ENCODE results near the gene ACTN4. TPM values are rescaled to one million over a fixed set of nuclear protein-coding genes. Genes with fewer than 3 reads are reported as not detected.

Gene ACTN4
- total RNA-seq, 4 donors from 2014 or later, result 259 to 844 (median 429) TPM

DNA sequence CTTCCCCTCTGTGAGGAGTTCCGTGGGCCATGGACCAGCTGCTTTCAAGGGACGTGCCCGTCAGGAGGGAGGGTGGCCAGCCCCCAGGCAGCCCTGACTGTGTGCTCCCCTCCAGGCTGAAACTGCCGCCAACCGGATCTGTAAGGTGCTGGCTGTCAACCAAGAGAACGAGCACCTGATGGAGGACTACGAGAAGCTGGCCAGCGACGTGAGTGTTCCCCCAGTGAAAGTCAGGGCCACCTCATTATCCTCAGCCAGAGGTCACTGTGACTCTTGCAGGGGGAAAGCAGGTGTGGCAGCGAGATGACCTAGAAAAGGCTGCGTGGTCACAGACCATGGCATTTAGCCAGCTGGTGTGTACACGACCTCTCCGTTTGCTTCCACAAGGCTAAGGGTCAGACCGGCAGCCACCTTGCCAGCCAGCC lies 66.9 kb downstream of the ACTN4 start:
- H3K36me3 ChIP-seq, result no peaks in the 10 kb centered on the region
- TF ChIP-seq, protein P1, sequence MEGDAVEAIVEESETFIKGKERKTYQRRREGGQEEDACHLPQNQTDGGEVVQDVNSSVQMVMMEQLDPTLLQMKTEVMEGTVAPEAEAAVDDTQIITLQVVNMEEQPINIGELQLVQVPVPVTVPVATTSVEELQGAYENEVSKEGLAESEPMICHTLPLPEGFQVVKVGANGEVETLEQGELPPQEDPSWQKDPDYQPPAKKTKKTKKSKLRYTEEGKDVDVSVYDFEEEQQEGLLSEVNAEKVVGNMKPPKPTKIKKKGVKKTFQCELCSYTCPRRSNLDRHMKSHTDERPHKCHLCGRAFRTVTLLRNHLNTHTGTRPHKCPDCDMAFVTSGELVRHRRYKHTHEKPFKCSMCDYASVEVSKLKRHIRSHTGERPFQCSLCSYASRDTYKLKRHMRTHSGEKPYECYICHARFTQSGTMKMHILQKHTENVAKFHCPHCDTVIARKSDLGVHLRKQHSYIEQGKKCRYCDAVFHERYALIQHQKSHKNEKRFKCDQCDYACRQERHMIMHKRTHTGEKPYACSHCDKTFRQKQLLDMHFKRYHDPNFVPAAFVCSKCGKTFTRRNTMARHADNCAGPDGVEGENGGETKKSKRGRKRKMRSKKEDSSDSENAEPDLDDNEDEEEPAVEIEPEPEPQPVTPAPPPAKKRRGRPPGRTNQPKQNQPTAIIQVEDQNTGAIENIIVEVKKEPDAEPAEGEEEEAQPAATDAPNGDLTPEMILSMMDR (IDR thresholded peaks at IDR 0.05), result no peak
- TF ChIP-seq POLR2A (IDR thresholded peaks at IDR 0.05), result no peak
- H3K27ac ChIP-seq, result peak overlapping the region; percentile 71 to 78

DNA sequence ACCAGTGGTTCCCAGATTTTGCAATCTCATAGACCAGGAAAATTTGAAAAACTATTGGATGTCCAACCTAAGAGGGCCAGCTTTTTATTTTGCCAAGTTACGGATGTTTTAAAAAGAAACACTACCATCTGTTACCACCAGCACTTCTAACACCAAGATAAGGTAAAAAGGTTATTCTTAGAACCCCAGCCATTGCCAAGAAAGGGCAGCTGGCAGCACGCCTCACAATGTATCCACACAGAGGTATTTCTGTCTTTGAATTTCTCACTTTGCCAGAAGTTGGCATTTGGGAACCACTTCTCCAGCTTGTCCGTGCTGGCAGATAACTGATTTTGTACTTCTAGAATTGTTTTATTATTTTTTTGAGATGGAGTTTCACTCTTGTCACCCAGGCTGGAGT lies 68.1 kb downstream of the ACTN4 start:
- intact Hi-C loops (cut with DNase I; ENCODE audit: low total_unique reads), result no loop called here
- TF ChIP-seq, protein P1 (IDR thresholded peaks at IDR 0.05), result no peak
- TF ChIP-seq POLR2A (IDR thresholded peaks at IDR 0.05), result no peak
- Histone ChIP-seq H3K9me3 (no peaks in the 10 kb centered on the region), H3K27me3 (no peaks in the 10 kb centered on the region), H3K27ac (peak overlapping the region; percentile 28 to 71), H3K4me1 (peaks cover 15 to 31% of the 10 kb centered on the region in 2 donors), H3K36me3 (no peaks in the 10 kb centered on the region), H3K4me3 (no peak overlapping the region)
- DNase-seq, result no peak

More for the DNA sequence above, 66.9 kb downstream of the ACTN4 start:
- Histone ChIP-seq H3K9me3 (no peaks in the 10 kb centered on the region), H3K4me3 (no peak overlapping the region), H3K27me3 (no peaks in the 10 kb centered on the region), H3K4me1 (peaks cover 15 to 43% of the 10 kb centered on the region in 2 donors)
- no peak for DNase-seq
- intact Hi-C loops (cut with DNase I; ENCODE audit: low total_unique reads), result no loop called here

DNA sequence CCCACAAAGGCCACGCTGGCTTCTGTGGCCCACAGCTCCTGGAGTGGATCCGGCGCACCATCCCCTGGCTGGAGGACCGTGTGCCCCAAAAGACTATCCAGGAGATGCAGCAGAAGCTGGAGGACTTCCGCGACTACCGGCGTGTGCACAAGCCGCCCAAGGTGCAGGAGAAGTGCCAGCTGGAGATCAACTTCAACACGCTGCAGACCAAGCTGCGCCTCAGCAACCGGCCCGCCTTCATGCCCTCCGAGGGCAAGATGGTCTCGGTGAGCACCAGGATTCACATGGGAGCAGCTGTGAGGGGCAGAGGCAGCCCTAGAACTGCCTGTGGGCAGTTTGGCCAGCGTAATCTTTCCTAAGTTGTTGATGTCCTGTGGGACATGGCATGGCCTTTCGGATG lies 69.6 kb downstream of the ACTN4 start:
- Histone ChIP-seq H3K4me1 (peaks cover 9 to 18% of the 10 kb centered on the region in 2 donors), H3K36me3 (no peaks in the 10 kb centered on the region), H3K27me3 (no peaks in the 10 kb centered on the region), H3K27ac (peak overlapping the region in 1 of 2 donors; percentile 71), H3K9me3 (no peaks in the 10 kb centered on the region), H3K4me3 (no peak overlapping the region)
- TF ChIP-seq POLR2A (IDR thresholded peaks at IDR 0.05), result no peak
- TF ChIP-seq, protein P1 (IDR thresholded peaks at IDR 0.05), result no peak
- intact Hi-C loops (cut with DNase I; ENCODE audit: low total_unique reads), result no loop called here
- no peak for DNase-seq

DNA sequence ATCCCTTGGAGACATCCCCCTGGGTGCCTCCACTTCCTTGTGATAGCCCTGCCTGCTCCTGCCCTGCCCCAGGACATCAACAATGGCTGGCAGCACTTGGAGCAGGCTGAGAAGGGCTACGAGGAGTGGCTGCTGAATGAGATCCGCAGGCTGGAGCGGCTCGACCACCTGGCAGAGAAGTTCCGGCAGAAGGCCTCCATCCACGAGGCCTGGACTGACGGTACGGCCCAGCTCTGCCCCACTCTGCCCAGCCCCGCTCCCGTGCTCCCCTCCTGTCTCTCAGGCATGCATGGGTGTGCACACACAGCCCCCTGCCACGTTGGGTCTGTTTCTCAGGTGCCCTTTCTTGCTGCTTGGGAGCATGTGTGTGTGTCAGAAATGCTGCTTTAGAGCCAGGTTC lies 70.4 kb downstream of the ACTN4 start:
- Histone ChIP-seq H3K27me3 (no peaks in the 10 kb centered on the region), H3K9me3 (no peaks in the 10 kb centered on the region), H3K4me3 (no peak overlapping the region), H3K4me1 (peaks cover 1 to 10% of the 10 kb centered on the region in 2 donors), H3K27ac (peak overlapping the region; percentile 76 to 92), H3K36me3 (no peaks in the 10 kb centered on the region)
- no peak for TF ChIP-seq POLR2A (IDR thresholded peaks at IDR 0.05)
- TF ChIP-seq, protein P1 (IDR thresholded peaks at IDR 0.05), result no peak
- no peak for DNase-seq
- intact Hi-C loops (cut with DNase I; ENCODE audit: low total_unique reads), result no loop called here

DNA sequence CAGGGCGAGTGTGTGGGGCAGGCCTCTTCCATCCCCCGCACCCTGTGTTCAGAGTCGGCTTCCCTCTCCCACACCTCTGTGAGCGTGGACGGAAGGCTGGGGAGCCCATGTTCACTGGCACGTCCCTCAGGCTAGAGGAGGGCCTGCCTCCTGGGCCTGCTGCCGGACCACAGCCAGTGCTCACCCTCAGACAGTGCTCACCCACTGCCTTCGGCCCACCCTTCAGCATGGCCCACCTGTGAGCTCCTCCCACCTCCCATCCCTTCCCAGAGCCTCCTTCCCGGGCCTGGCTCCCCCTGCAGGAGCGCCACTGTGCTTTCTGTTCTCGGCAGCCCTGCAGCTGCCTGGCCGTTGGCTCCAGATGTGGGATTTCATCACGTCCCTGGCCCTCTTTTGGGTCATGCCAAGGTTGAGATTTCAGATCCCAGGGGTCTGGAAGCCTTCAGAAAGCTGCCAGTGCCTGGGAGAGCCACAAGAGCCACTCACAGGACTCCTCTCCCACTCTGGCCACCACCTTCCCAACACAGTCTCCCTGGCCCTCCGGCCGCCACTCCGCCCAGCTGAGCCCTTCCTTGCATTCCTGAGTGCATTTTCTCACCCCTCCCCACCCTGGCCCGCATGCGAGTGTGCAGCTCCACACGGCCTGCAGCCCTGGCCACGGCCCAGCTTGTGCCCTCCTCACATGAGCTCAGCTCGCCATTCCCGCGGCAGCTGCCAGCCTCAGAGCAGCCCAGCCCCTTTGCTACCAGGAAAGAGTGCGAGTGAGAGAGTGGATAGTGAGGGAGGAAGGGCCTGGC lies 71.5 kb downstream of the ACTN4 start:
- Histone ChIP-seq H3K36me3 (no peaks in the 10 kb centered on the region), H3K4me3 (no peak overlapping the region), H3K27me3 (no peaks in the 10 kb centered on the region), H3K4me1 (peaks cover 0 to 5% of the 10 kb centered on the region in 2 donors), H3K9me3 (no peaks in the 10 kb centered on the region), H3K27ac (peak overlapping the region; percentile 76 to 92)
- intact Hi-C loops (cut with DNase I; ENCODE audit: low total_unique reads), result no loop called here
- peak in 1 of 2 donors; percentile 63 for DNase-seq
- TF ChIP-seq, protein P1 (IDR thresholded peaks at IDR 0.05), result peak; percentile 17 to 54 (median 26)
- no peak for TF ChIP-seq POLR2A (IDR thresholded peaks at IDR 0.05)
